Measurements from ENCODE around the gene KCNJ6.
"Not testable (repeated sequence)": the region's sequence is repeated elsewhere in the genome, so short reads cannot be mapped to it uniquely, and the experiment has no call there.

The KCNJ6 gene

GRCh38 chr21:37916310-37917051 lies at the start of gene KCNJ6:
Gene KCNJ6 (minus strand): TSS chr21:37916457. CDS start chr21:37840682, 75,775 bp downstream.
- DNase-seq (ENCODE audit: low read depth in 3 of 3, low spot score in 1 of 3): no peak

GRCh38 chr21:37965088-37965805 lies 49.0 kb upstream of the KCNJ6 start:
- no peak for DNase-seq (ENCODE audit: low read depth in 3 of 3, low spot score in 1 of 3)

- no peak for DNase-seq (ENCODE audit: low read depth in 3 of 3, low spot score in 1 of 3)
These were observed 42.3 kb upstream of the KCNJ6 start for GRCh38 chr21:37958537-37958936.

- DNase-seq (ENCODE audit: low read depth in 3 of 3, low spot score in 1 of 3): no peak
These were observed 40.5 kb upstream of the KCNJ6 start for GRCh38 chr21:37956772-37957171.

- no peak for DNase-seq (ENCODE audit: low read depth in 3 of 3, low spot score in 1 of 3)
These were observed 28.8 kb upstream of the KCNJ6 start for GRCh38 chr21:37945036-37945435.

- no peak for DNase-seq (ENCODE audit: low read depth in 3 of 3, low spot score in 1 of 3)
These were observed 28.2 kb upstream of the KCNJ6 start for GRCh38 chr21:37944496-37944895.

GRCh38 chr21:37940691-37941090 lies 24.4 kb upstream of the KCNJ6 start:
- DNase-seq (ENCODE audit: low read depth in 3 of 3, low spot score in 1 of 3): no peak

- DNase-seq (ENCODE audit: low read depth in 3 of 3, low spot score in 1 of 3): no peak
These were observed 23.6 kb upstream of the KCNJ6 start for GRCh38 chr21:37939838-37940237.

- DNase-seq (ENCODE audit: low read depth in 3 of 3, low spot score in 1 of 3): no peak
These were observed 23.0 kb upstream of the KCNJ6 start for GRCh38 chr21:37939251-37939650.

- no peak for DNase-seq (ENCODE audit: low read depth in 3 of 3, low spot score in 1 of 3)
These were observed 21.4 kb upstream of the KCNJ6 start for GRCh38 chr21:37937668-37938067.

GRCh38 chr21:37936010-37936785 lies 19.9 kb upstream of the KCNJ6 start:
- DNase-seq (ENCODE audit: low read depth in 3 of 3, low spot score in 1 of 3): no peak

- DNase-seq (ENCODE audit: low read depth in 3 of 3, low spot score in 1 of 3): no peak
These were observed 16.7 kb upstream of the KCNJ6 start for GRCh38 chr21:37932936-37933335.

GRCh38 chr21:37927711-37928110 lies 11.5 kb upstream of the KCNJ6 start:
- DNase-seq (ENCODE audit: low read depth in 3 of 3, low spot score in 1 of 3): no peak

GRCh38 chr21:37921091-37921490 lies 4.8 kb upstream of the KCNJ6 start:
- no peak for DNase-seq (ENCODE audit: low read depth in 3 of 3, low spot score in 1 of 3)

- DNase-seq (ENCODE audit: low read depth in 3 of 3, low spot score in 1 of 3): not testable (repeated sequence)
These were observed 4.0 kb upstream of the KCNJ6 start for GRCh38 chr21:37920302-37920701.

GRCh38 chr21:37917612-37918011 lies 1.4 kb upstream of the KCNJ6 start:
- no peak for DNase-seq (ENCODE audit: low read depth in 3 of 3, low spot score in 1 of 3)

GRCh38 chr21:37915941-37916309 lies 332 bp downstream of the KCNJ6 start:
- no peak for DNase-seq (ENCODE audit: low read depth in 3 of 3, low spot score in 1 of 3)

- DNase-seq (ENCODE audit: low read depth in 3 of 3, low spot score in 1 of 3): no peak
These were observed 753 bp downstream of the KCNJ6 start for GRCh38 chr21:37915497-37915911.

GRCh38 chr21:37912616-37913015 lies 3.6 kb downstream of the KCNJ6 start:
- no peak for DNase-seq (ENCODE audit: low read depth in 3 of 3, low spot score in 1 of 3)

GRCh38 chr21:37909936-37910335 lies 6.3 kb downstream of the KCNJ6 start:
- DNase-seq (ENCODE audit: low read depth in 3 of 3, low spot score in 1 of 3): no peak

GRCh38 chr21:37908691-37909090 lies 7.6 kb downstream of the KCNJ6 start:
- no peak for DNase-seq (ENCODE audit: low read depth in 3 of 3, low spot score in 1 of 3)

GRCh38 chr21:37907076-37907475 lies 9.2 kb downstream of the KCNJ6 start:
- DNase-seq (ENCODE audit: low read depth in 3 of 3, low spot score in 1 of 3): no peak

Measured in stimulated activated CD4-positive, alpha-beta T cell treated with anti-CD3 and anti-CD28 coated beads, TNF-alpha, amount 100 ng/mL, for 1 hour (primary cell).